K562 (cell line): ENCODE measurements around the gene EIPR1. TPM values are rescaled to one million over a fixed set of nuclear protein-coding genes. Genes with fewer than 3 reads are reported as not detected.

Source experiments
- ATAC-seq: fragments of 200-7000 bp; cut with Tn5 transposase; 3 replicates; pipeline ENCODE4 v1.9.1; 2020; ENCODE audit warnings: moderate library complexity
- BruUV-seq: library from RNA; stranded (reverse); fragments of 400-500 nt; replicated peaks from 2 replicates; lab custom pipeline; 2021; lab: Mats Ljungman, UMichigan
- CTCF ChIA-PET: fragments of 300-600 bp; formaldehyde crosslinking; extraction: SDS; loops from one replicate; lab custom pipeline; 2021; ENCODE audit warnings: low intra/inter-chr PET ratio; lab: Yijun Ruan, JAX
- POLR2A ChIA-PET: fragments of 300-600, 350-650 bp; sonication (Branson Sonifier 250); formaldehyde crosslinking; extraction: SDS; loops from one replicate; lab custom pipeline; 2021; ENCODE audit warnings: antibody characterized with exemption, inconsistent platforms; lab: Yijun Ruan, JAX
- DNase-seq, 4 experiments: peaks; one replicate each; pipeline versions ENCODE4 v3.0.0 to v3.0.0-alpha.2; 2011 to 2018; ENCODE audit warnings: low spot score in 3 of 4, mixed read lengths in 3 of 4; ENCODE audit errors: extremely low read depth in 1 of 4
- FAIRE-seq: peaks from 2 replicates; lab custom pipeline; 2011; peaks lifted over from hg19 to GRCh38; lab: Jason Lieb, UNC
- H2AFZ ChIP-seq: 2 replicates; pipeline ENCODE4 v1.6.0; 2011; ENCODE audit warnings: low read depth, low read length, control low read depth, inconsistent platforms
- H3K27ac ChIP-seq: fragments of 200-600 bp; 3 replicates; pipeline ENCODE4 v1.8.0; 2011; ENCODE audit warnings: low read depth, mild to moderate bottlenecking, control low read depth, inconsistent platforms, low read length, moderate library complexity, mixed read lengths; ENCODE audit errors: extremely low read depth
- H3K27me3 ChIP-seq, 2 experiments: fragments of 300-600 bp in 1 of 2; 2 replicates in 1 of 2; 3 replicates in 1 of 2; pipeline versions ENCODE4 v1.6.0 to v1.8.0; 2011; ENCODE audit warnings: inconsistent platforms in 2 of 2, low read length in 2 of 2, mild to moderate bottlenecking in 1 of 2, mixed read lengths in 1 of 2, moderate library complexity in 1 of 2; ENCODE audit not compliant: control insufficient read depth in 2 of 2, insufficient read depth in 2 of 2
- H3K36me3 ChIP-seq: fragments of 300-600 bp; 3 replicates; pipeline ENCODE4 v1.8.0; 2011; ENCODE audit warnings: mild to moderate bottlenecking, low read length, inconsistent platforms; ENCODE audit not compliant: control insufficient read depth, insufficient read depth
- H3K4me1 ChIP-seq, 2 experiments: fragments of 200-600 bp in 1 of 2; replicated peaks in 1 of 2; 2 replicates in 1 of 2; 3 replicates in 1 of 2; pipeline versions ENCODE4 v1.5.1 to v1.8.0; 2011; ENCODE audit warnings: inconsistent platforms in 2 of 2, low read length in 2 of 2, mild to moderate bottlenecking in 1 of 2, mixed read lengths in 1 of 2, moderate library complexity in 1 of 2; ENCODE audit not compliant: control insufficient read depth in 2 of 2, insufficient read depth in 2 of 2
- H3K4me2 ChIP-seq: 2 replicates; pipeline ENCODE4 v1.6.1; 2011; ENCODE audit warnings: low read length, control low read depth, inconsistent platforms, mixed read lengths; ENCODE audit not compliant: insufficient read depth
- H3K4me3 ChIP-seq: fragments of 200-600 bp; sonication (generic), shearing (Covaris generic); 2 replicates; pipeline ENCODE4 v1.5.1; 2016; ENCODE audit warnings: control low read depth, inconsistent platforms
- H3K79me2 ChIP-seq: fragments of 200-600 bp; 3 replicates; pipeline ENCODE4 v1.8.0; 2011; ENCODE audit warnings: low read length, inconsistent platforms; ENCODE audit not compliant: control insufficient read depth, insufficient read depth
- H3K9ac ChIP-seq, 2 experiments: 2 replicates each; pipeline versions ENCODE4 v1.6.0 to v1.6.1; 2011; ENCODE audit warnings: low read depth in 2 of 2, low read length in 2 of 2, control low read depth in 1 of 2, inconsistent platforms in 1 of 2, mild to moderate bottlenecking in 1 of 2, mixed read lengths in 1 of 2; ENCODE audit not compliant: insufficient read depth in 1 of 2
- H3K9me1 ChIP-seq: one replicate; pipeline ENCODE4 v1.6.0; 2011; ENCODE audit warnings: inconsistent platforms, mild to moderate bottlenecking, low read length, moderate library complexity; ENCODE audit not compliant: control insufficient read depth, insufficient read depth
- H3K9me3 ChIP-seq: replicated peaks from 2 replicates; pipeline ENCODE4 v1.5.1; 2011; ENCODE audit warnings: low read depth, low read length, inconsistent platforms; ENCODE audit not compliant: control insufficient read depth, insufficient read depth
- H4K20me1 ChIP-seq: replicated peaks from 2 replicates; pipeline ENCODE4 v1.6.1; 2011; ENCODE audit warnings: low read length, inconsistent platforms, mixed read lengths; ENCODE audit not compliant: control insufficient read depth, insufficient read depth
- CXXC5 ChIP-seq: fragments of 250-450 bp; sonication (Bioruptor Pico); IDR thresholded peaks from 2 replicates; pipeline ENCODE4 v1.8.0; 2022; ENCODE audit warnings: inconsistent platforms, mild to moderate bottlenecking, moderate library complexity
- ESRRA ChIP-seq: fragments of 450-650 bp; IDR thresholded peaks from 2 replicates; pipeline ENCODE4 v1.6.1; 2014; ENCODE audit warnings: low read depth, mild to moderate bottlenecking, moderate library complexity, borderline replicate concordance
- EWSR1 ChIP-seq: fragments of 450-650 bp; IDR thresholded peaks from 2 replicates; pipeline ENCODE4 v1.6.1; 2018; ENCODE audit warnings: borderline replicate concordance, mild to moderate bottlenecking, low read depth, moderate library complexity; ENCODE audit not compliant: partially characterized antibody
- HNRNPUL1 ChIP-seq: fragments of 200-400 bp; formaldehyde crosslinking; IDR thresholded peaks from 2 replicates; pipeline ENCODE4 v1.6.1; 2017; ENCODE audit warnings: low read length
- MTA1 ChIP-seq: fragments of 450-650 bp; IDR thresholded peaks from 2 replicates; pipeline ENCODE4 v1.6.1; 2017; ENCODE audit warnings: borderline replicate concordance
- NCOR1 ChIP-seq: fragments of 450-650 bp; IDR thresholded peaks from 2 replicates; pipeline ENCODE4 v1.6.1; 2016; ENCODE audit warnings: mild to moderate bottlenecking, moderate library complexity
- POLR3A ChIP-seq: IDR thresholded peaks from 2 replicates; pipeline ENCODE4 v1.6.1; 2011; ENCODE audit warnings: borderline replicate concordance, mild to moderate bottlenecking, moderate library complexity; ENCODE audit not compliant: insufficient read length, insufficient read depth; ENCODE audit errors: extremely low read depth
- RBM39 ChIP-seq: fragments of 200-400 bp; formaldehyde crosslinking; optimal IDR thresholded peaks from 2 replicates; pipeline ENCODE3; 2018; ENCODE audit warnings: low read depth, low read length
- SMC3 ChIP-seq: conservative IDR thresholded peaks from 2 replicates; pipeline ENCODE4 v1.6.1; 2011; ENCODE audit warnings: low read depth, low read length, improper control_type of control experiment; ENCODE audit not compliant: insufficient read depth
- SRSF3 ChIP-seq: fragments of 200-400 bp; formaldehyde crosslinking; IDR thresholded peaks from 2 replicates; pipeline ENCODE4 v1.6.1; 2016; ENCODE audit warnings: mild to moderate bottlenecking, low read length, moderate library complexity; ENCODE audit not compliant: insufficient read depth
- ZBTB1 ChIP-seq: sonication (generic); formaldehyde crosslinking; IDR thresholded peaks from 2 replicates; pipeline ENCODE4 v1.8.1; 2023; ENCODE audit warnings: missing genetic modification reagents, low read depth, mild to moderate bottlenecking, borderline replicate concordance
- ZNF695 ChIP-seq: fragments of 450-650 bp; formaldehyde crosslinking; IDR thresholded peaks from 2 replicates; pipeline ENCODE4 v1.4.0; 2020; ENCODE audit warnings: mild to moderate bottlenecking, moderate library complexity
- WGBS: fragments of 100-300 bp; shearing (Covaris generic); methylation state at CpG from one replicate; pipeline ENCODE4 v1.1.6; 2016; ENCODE audit warnings: low coverage, mixed read lengths; ENCODE audit not compliant: insufficient coverage; ENCODE audit errors: missing lambda C conversion rate; 5-methylcytosine and 5-hydroxymethylcytosine counted together
- in situ Hi-C: fragments of 300-500 bp; cut with MboI; formaldehyde crosslinking; loops from 4 replicates; pipeline ENCODE4 v1.15.0; 2018; ENCODE audit warnings: inconsistent platforms, mixed read lengths
- intact Hi-C: fragments of 100-400 bp; cut with micrococcal nuclease; formaldehyde crosslinking; loops from 2 replicates; pipeline ENCODE4 v1.14.2; 2022
- polyA plus RNA-seq, 8 experiments: library from polyadenylated mRNA; depleted of rRNA in 4 of 8; stranded (reverse) in 5 of 8; unstranded in 3 of 8; fragments of >200 nt; fragmentation: Nextera tagmentation in 2 of 8; fragmentation: Illumina TruSeq in 1 of 8; extraction: Ambion mirVana in 2 of 8; extraction: Trizol in 1 of 8; gene quantifications; 2 replicates each; pipeline versions ENCODE4 v1.2.1 to v1.2.3, GENCODE V29; 2011 to 2014; ENCODE audit warnings: inconsistent platforms in 1 of 8, missing spikeins in 1 of 8
- total RNA-seq, 7 experiments: library from RNA; depleted of rRNA in 6 of 7; stranded (reverse); fragments of >200 nt in 6 of 7; fragmentation: Illumina TruSeq in 2 of 7; extraction: Trizol in 2 of 7; gene quantifications; 2 replicates each; pipeline versions ENCODE4 v1.2.1 to v1.2.3, GENCODE V29; 2011 to 2021; ENCODE audit warnings: low replicate concordance in 1 of 7

Gene EIPR1
- total and polyA plus RNA-seq, 9 of the 15 experiments (the other 6 are each of a cell fraction or from before 2014, with no cell fraction given): 19.9 to 54.4 (median 35.9) TPM

- BruUV-seq: no TSS peak
- FAIRE-seq (no peak), ATAC-seq (peak; percentile 45; the same call in 1 of the 3 replicates), DNase-seq (no peak)
- no peaks in the 10 kb centered on the region for H3K9me3 ChIP-seq
- CTCF ChIA-PET: no interaction called here
- no peaks in the 10 kb centered on the region for H4K20me1 ChIP-seq
- H3K27ac ChIP-seq: no peak overlapping the region
- no peaks in the 10 kb centered on the region for H3K9me1 ChIP-seq
- no peaks in the 10 kb centered on the region for H3K27me3 ChIP-seq
- H3K4me3 ChIP-seq: no peak overlapping the region
- no peak overlapping the region for H3K9ac ChIP-seq
- 73% methylated on average over 20 of the region's 20 CpGs for WGBS
- in situ Hi-C loops (no loop called here), intact Hi-C loops (no loop called here)
- no peak overlapping the region for H2AFZ ChIP-seq
- no peak overlapping the region for H3K4me2 ChIP-seq
- no peaks in the 10 kb centered on the region for H3K4me1 ChIP-seq
- no peaks in the 10 kb centered on the region for H3K79me2 ChIP-seq
- no peak for TF ChIP-seq MTA1
- no peak for TF ChIP-seq ZNF695 (CRISPR knock-in tag)
- TF ChIP-seq RBM39: no peak
- TF ChIP-seq NCOR1: no peak
- no peak for TF ChIP-seq CXXC5 (CRISPR knock-in tag)
- TF ChIP-seq SRSF3: no peak
- TF ChIP-seq SMC3: no peak
- TF ChIP-seq EWSR1: no peak
- no peak for TF ChIP-seq HNRNPUL1
- TF ChIP-seq ESRRA: no peak
- no peak for TF ChIP-seq ZBTB1
- no peak for TF ChIP-seq POLR3A
- H3K36me3 ChIP-seq: no peaks in the 10 kb centered on the region; the same call in 2 of the 3 replicates
- POLR2A ChIA-PET: interaction anchor here (1.1 kb wide), 1 partner anchor 25 kb away, joined by 3 read pairs; no protein-coding TSS in a partner anchor
Observed at GRCh38 chr2:3169106-3169870, 208.3 kb downstream of the EIPR1 start.
